HEK293 (cell line): ENCODE measurements around the gene ERP44.

Experiments used
- CTCF ChIA-PET: fragments of 350-600 bp; formaldehyde crosslinking; extraction: SDS; loops from one replicate; lab custom pipeline; 2021; ENCODE audit warnings: antibody characterized with exemption; lab: Yijun Ruan, JAX
- POLR2A ChIA-PET: fragments of 300-600 bp; formaldehyde crosslinking; extraction: SDS; loops from one replicate; lab custom pipeline; 2020; ENCODE audit warnings: antibody characterized with exemption, inconsistent platforms; lab: Yijun Ruan, JAX
- H3K27ac ChIP-seq: fragments of 200-500 bp; sonication (Bioruptor generic); 2 replicates; pipeline ENCODE4 v1.5.1; 2014; ENCODE audit warnings: low read depth, low read length, control low read depth, inconsistent platforms; ENCODE audit errors: extremely low read depth
- H3K36me3 ChIP-seq, 2 experiments: fragments of 200-500 bp in 1 of 2; sonication (Bioruptor generic) in 1 of 2; 1 replicate in 1 of 2; 2 replicates in 1 of 2; pipeline ENCODE4 v1.5.1; 2014 to 2017; ENCODE audit warnings: inconsistent platforms in 2 of 2, low read length in 2 of 2; ENCODE audit not compliant: control insufficient read depth in 2 of 2, insufficient read depth in 1 of 2
- H3K4me1 ChIP-seq: fragments of 200-500 bp; sonication (Bioruptor generic); 2 replicates; pipeline ENCODE4 v1.5.1; 2014; ENCODE audit warnings: mild to moderate bottlenecking, low read length, inconsistent platforms; ENCODE audit not compliant: control insufficient read depth, insufficient read depth
- H3K4me3 ChIP-seq: 2 replicates; pipeline ENCODE4 v1.5.1; 2011; ENCODE audit warnings: low read depth, mild to moderate bottlenecking, control low read depth, low read length, moderate library complexity
- H3K9me3 ChIP-seq: fragments of 200-500 bp; sonication (Bioruptor generic); 2 replicates; pipeline ENCODE4 v1.5.1; 2014; ENCODE audit warnings: low read depth, low read length, inconsistent platforms; ENCODE audit not compliant: control insufficient read depth, insufficient read depth
- HOXA7 ChIP-seq: sonication (generic); formaldehyde crosslinking; IDR thresholded peaks from 2 replicates; pipeline ENCODE4 v1.8.1; 2022; ENCODE audit warnings: missing genetic modification reagents, borderline replicate concordance
- PRDM1 ChIP-seq: fragments of 450-650 bp; formaldehyde crosslinking; IDR thresholded peaks from 2 replicates; pipeline ENCODE4; 2016; ENCODE audit warnings: missing biosample characterization, missing genetic modification characterization
- PRDM10 ChIP-seq: fragments of 450-650 bp; formaldehyde crosslinking; IDR thresholded peaks from 2 replicates; pipeline ENCODE4 v1.5.1; 2016; ENCODE audit warnings: missing biosample characterization, missing genetic modification characterization
- ZBTB17 ChIP-seq: fragments of 450-650 bp; formaldehyde crosslinking; IDR thresholded peaks from 2 replicates; pipeline ENCODE4 v1.5.1; 2016; ENCODE audit warnings: missing biosample characterization, missing genetic modification characterization
- ZBTB48 ChIP-seq: fragments of 450-650 bp; formaldehyde crosslinking; IDR thresholded peaks from 2 replicates; pipeline ENCODE4 v1.5.1; 2016; ENCODE audit warnings: missing biosample characterization, missing genetic modification characterization
- ZBTB49 ChIP-seq: fragments of 450-650 bp; formaldehyde crosslinking; IDR thresholded peaks from 2 replicates; pipeline ENCODE4 v1.5.1; 2016; ENCODE audit warnings: missing biosample characterization, missing genetic modification characterization, low read depth
- ZBTB8A ChIP-seq: fragments of 450-650 bp; formaldehyde crosslinking; IDR thresholded peaks from 2 replicates; pipeline ENCODE4 v1.5.1; 2016; ENCODE audit warnings: missing biosample characterization, missing genetic modification characterization
- ZFP3 ChIP-seq: fragments of 450-650 bp; formaldehyde crosslinking; IDR thresholded peaks from 2 replicates; pipeline ENCODE4 v1.5.1; 2016; ENCODE audit warnings: low read depth, missing biosample characterization, missing genetic modification characterization
- ZNF10 ChIP-seq: fragments of 450-650 bp; formaldehyde crosslinking; IDR thresholded peaks from 2 replicates; pipeline ENCODE4 v1.5.1; 2017; ENCODE audit warnings: missing biosample characterization, missing genetic modification characterization
- ZNF121 ChIP-seq: fragments of 450-650 bp; formaldehyde crosslinking; IDR thresholded peaks from 2 replicates; pipeline ENCODE4 v1.5.1; 2016; ENCODE audit warnings: missing biosample characterization, missing genetic modification characterization
- ZNF140 ChIP-seq: fragments of 450-650 bp; formaldehyde crosslinking; IDR thresholded peaks from 2 replicates; pipeline ENCODE4 v1.5.1; 2016; ENCODE audit warnings: missing biosample characterization, missing genetic modification characterization
- ZNF157 ChIP-seq: fragments of 450-650 bp; formaldehyde crosslinking; IDR thresholded peaks from 2 replicates; pipeline ENCODE4 v1.5.1; 2016; ENCODE audit warnings: missing biosample characterization, missing genetic modification characterization
- ZNF174 ChIP-seq: fragments of 450-650 bp; formaldehyde crosslinking; IDR thresholded peaks from 2 replicates; pipeline ENCODE4 v1.5.0; 2017; ENCODE audit warnings: missing biosample characterization, mild to moderate bottlenecking, missing genetic modification characterization
- ZNF175 ChIP-seq: fragments of 450-650 bp; formaldehyde crosslinking; IDR thresholded peaks from 2 replicates; pipeline ENCODE4 v1.5.1; 2016; ENCODE audit warnings: missing biosample characterization, missing genetic modification characterization
- ZNF211 ChIP-seq: fragments of 450-650 bp; formaldehyde crosslinking; IDR thresholded peaks from 2 replicates; pipeline ENCODE4 v1.5.1; 2016; ENCODE audit warnings: low read depth, missing biosample characterization, missing genetic modification characterization
- ZNF221 ChIP-seq: fragments of 450-650 bp; formaldehyde crosslinking; IDR thresholded peaks from 2 replicates; pipeline ENCODE4 v1.5.1; 2017; ENCODE audit warnings: missing biosample characterization, missing genetic modification characterization, borderline replicate concordance
- ZNF239 ChIP-seq: fragments of 450-650 bp; formaldehyde crosslinking; IDR thresholded peaks from 2 replicates; pipeline ENCODE4 v1.5.1; 2016; ENCODE audit warnings: missing biosample characterization, missing genetic modification characterization
- ZNF24 ChIP-seq: fragments of 450-650 bp; formaldehyde crosslinking; IDR thresholded peaks from 2 replicates; pipeline ENCODE4 v1.5.1; 2016; ENCODE audit warnings: missing biosample characterization, missing genetic modification characterization
- ZNF394 ChIP-seq: fragments of 450-650 bp; formaldehyde crosslinking; IDR thresholded peaks from 2 replicates; pipeline ENCODE4 v1.5.1; 2016; ENCODE audit warnings: missing biosample characterization, missing genetic modification characterization, mild to moderate bottlenecking, moderate library complexity, borderline replicate concordance
- ZNF501 ChIP-seq: fragments of 450-650 bp; formaldehyde crosslinking; IDR thresholded peaks from 2 replicates; pipeline ENCODE4 v1.5.1; 2016; ENCODE audit warnings: missing biosample characterization, missing genetic modification characterization
- ZNF549 ChIP-seq: fragments of 450-650 bp; IDR thresholded peaks from 2 replicates; pipeline ENCODE4 v1.5.1; 2018; ENCODE audit warnings: missing biosample characterization, missing genetic modification characterization, mild to moderate bottlenecking, inconsistent platforms, moderate library complexity
- ZNF600 ChIP-seq: fragments of 450-650 bp; formaldehyde crosslinking; IDR thresholded peaks from 2 replicates; pipeline ENCODE4 v1.5.1; 2016; ENCODE audit warnings: missing biosample characterization, missing genetic modification characterization
- ZNF747 ChIP-seq: fragments of 450-650 bp; formaldehyde crosslinking; IDR thresholded peaks from 2 replicates; pipeline ENCODE4 v1.5.1; 2016; ENCODE audit warnings: missing biosample characterization, missing genetic modification characterization
- ZNF768 ChIP-seq: fragments of 450-650 bp; formaldehyde crosslinking; IDR thresholded peaks from 2 replicates; pipeline ENCODE4 v1.5.1; 2018; ENCODE audit warnings: missing biosample characterization, mild to moderate bottlenecking, missing genetic modification characterization
- ZNF792 ChIP-seq: fragments of 450-650 bp; formaldehyde crosslinking; IDR thresholded peaks from 2 replicates; pipeline ENCODE4 v1.5.1; 2016; ENCODE audit warnings: missing biosample characterization, missing genetic modification characterization
- ZSCAN23 ChIP-seq: fragments of 450-650 bp; formaldehyde crosslinking; IDR thresholded peaks from 2 replicates; pipeline ENCODE4 v1.5.1; 2016; ENCODE audit warnings: missing biosample characterization, missing genetic modification characterization
- TF ChIP-seq, protein P1 (sequence below): fragments of 450-650 bp; formaldehyde crosslinking; IDR thresholded peaks from 2 replicates; pipeline ENCODE4 v1.5.1; 2017; ENCODE audit warnings: missing biosample characterization, mild to moderate bottlenecking, missing genetic modification characterization, moderate library complexity
- TF ChIP-seq, protein P2 (sequence below): fragments of 450-650 bp; formaldehyde crosslinking; IDR thresholded peaks from 2 replicates; pipeline ENCODE4 v1.5.1; 2016; ENCODE audit warnings: missing biosample characterization, missing genetic modification characterization, borderline replicate concordance

Gene ERP44

DNA sequence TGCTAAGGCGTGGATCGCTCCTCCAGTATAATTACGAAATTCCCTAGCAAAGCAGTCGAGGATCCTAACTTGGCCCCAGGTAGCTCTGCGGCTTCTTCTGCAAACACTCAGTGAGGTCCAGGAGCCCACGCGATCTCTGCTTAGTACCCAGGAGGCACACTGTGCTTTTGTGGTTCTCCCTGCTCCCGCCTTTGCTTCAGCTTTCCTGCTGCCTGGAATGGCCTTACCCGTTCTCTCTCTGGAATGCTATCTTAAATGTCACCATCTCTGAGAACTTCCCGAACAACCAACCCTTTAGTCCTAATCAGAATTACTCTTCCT lies 882 bp upstream of the ERP44 start (continued):
- TF ChIP-seq ZNF792: no peak
- TF ChIP-seq ZNF211 (tag by site-specific recombination): no peak
- peak; percentile 55; the same call in 1 of the 2 replicates for TF ChIP-seq ZNF600 (tag by site-specific recombination)

DNA sequence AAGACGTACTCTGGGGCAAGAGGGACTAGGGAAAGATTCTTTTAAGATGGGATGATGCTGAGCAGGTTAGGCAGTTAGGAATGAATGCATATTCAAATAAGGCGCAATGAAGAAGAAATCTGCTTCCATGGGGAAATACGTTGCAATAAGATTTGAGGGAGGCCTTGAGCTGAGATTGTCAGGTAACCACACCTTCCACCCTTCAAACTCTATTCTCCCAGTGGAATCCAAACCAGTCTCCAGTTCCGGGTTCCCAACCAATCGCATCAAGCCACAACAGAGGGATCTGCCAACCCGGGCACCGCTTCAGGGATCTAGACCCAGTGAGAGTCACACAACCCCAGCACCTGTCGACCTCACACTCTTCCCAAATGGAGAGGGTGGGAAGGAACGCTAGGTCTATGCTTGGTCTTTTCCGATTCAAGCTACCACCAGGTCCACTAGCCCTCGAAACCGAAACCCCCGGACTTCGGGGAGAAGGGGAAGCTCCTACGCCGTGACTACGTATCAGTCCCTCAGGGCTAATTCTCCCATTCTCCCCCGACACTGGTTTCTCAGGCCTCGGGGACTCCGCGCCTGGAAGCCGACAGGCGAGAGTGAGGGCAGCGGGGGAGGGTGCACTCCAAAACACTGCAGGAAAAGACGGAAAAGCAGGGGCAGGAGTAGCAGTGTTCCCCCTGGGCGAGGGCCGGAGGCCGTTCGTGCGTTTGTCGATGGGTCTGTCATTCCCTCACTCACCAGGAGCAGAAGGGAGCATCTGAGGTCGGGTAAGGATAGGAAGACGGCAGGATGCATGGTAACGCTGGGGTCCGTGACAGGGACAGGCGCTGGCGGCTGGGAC lies 534 bp downstream of the ERP44 start:
- H3K9me3 ChIP-seq: no peaks in the 10 kb centered on the region
- ChIA-PET POLR2A (interaction anchor here (0.6 to 2.1 kb wide), 5 partner anchors 11 to 877 kb away, joined by 3 to 6 read pairs (median 4); partner anchors contain the start of genes ALG2, NR4A3 and SEC61B), CTCF (interaction anchor here (0.8 kb wide), 1 partner anchor 405 kb away, joined by 5 read pairs; no protein-coding TSS in a partner anchor)
- peaks cover 0 to 16% of the 10 kb centered on the region in 2 experiments; a peak in 2 of 3 replicates for H3K36me3 ChIP-seq
- peak overlapping the region; percentile 77 for H3K4me3 ChIP-seq
- H3K27ac ChIP-seq: peak overlapping the region; percentile 77
- peaks cover 4% of the 10 kb centered on the region; the same call in 1 of the 2 replicates for H3K4me1 ChIP-seq
- TF ChIP-seq ZNF394 (tag by site-specific recombination) (no peak), ZNF221 (tag by site-specific recombination) (no peak), HOXA7 (no peak), ZBTB48 (tag by site-specific recombination) (peak; percentile 57), ZNF175 (tag by site-specific recombination) (no peak), ZBTB49 (tag by site-specific recombination) (no peak), PRDM10 (peak; percentile 74), ZBTB8A (tag by site-specific recombination) (no peak), ZFP3 (tag by site-specific recombination) (no peak), ZNF792 (0 out of 2 replicates have a peak, but pooled peaks have one; percentile 40), ZNF239 (tag by site-specific recombination) (no peak), ZNF24 (no peak), PRDM1 (tag by site-specific recombination) (peak; percentile 73), ZBTB17 (tag by site-specific recombination) (no peak), ZSCAN23 (tag by site-specific recombination) (no peak), ZNF768 (tag by site-specific recombination) (no peak), ZNF747 (tag by site-specific recombination) (no peak), ZNF501 (tag by site-specific recombination) (no peak; the same call in 1 of the 2 replicates), ZNF174 (tag by site-specific recombination) (no peak), ZNF10 (tag by site-specific recombination) (no peak), ZNF549 (no peak), ZNF121 (tag by site-specific recombination) (0 out of 2 replicates have a peak, but pooled peaks have one; percentile 8), ZNF140 (no peak), ZNF157 (tag by site-specific recombination) (no peak)
- TF ChIP-seq, protein P1, sequence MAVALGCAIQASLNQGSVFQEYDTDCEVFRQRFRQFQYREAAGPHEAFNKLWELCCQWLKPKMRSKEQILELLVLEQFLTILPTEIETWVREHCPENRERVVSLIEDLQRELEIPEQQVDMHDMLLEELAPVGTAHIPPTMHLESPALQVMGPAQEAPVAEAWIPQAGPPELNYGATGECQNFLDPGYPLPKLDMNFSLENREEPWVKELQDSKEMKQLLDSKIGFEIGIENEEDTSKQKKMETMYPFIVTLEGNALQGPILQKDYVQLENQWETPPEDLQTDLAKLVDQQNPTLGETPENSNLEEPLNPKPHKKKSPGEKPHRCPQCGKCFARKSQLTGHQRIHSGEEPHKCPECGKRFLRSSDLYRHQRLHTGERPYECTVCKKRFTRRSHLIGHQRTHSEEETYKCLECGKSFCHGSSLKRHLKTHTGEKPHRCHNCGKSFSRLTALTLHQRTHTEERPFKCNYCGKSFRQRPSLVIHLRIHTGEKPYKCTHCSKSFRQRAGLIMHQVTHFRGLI: no peak
- TF ChIP-seq, protein P2, sequence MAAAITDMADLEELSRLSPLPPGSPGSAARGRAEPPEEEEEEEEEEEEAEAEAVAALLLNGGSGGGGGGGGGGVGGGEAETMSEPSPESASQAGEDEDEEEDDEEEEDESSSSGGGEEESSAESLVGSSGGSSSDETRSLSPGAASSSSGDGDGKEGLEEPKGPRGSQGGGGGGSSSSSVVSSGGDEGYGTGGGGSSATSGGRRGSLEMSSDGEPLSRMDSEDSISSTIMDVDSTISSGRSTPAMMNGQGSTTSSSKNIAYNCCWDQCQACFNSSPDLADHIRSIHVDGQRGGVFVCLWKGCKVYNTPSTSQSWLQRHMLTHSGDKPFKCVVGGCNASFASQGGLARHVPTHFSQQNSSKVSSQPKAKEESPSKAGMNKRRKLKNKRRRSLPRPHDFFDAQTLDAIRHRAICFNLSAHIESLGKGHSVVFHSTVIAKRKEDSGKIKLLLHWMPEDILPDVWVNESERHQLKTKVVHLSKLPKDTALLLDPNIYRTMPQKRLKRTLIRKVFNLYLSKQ: no peak
